ENCODE results near the gene AKAP6.

- TF ChIP-seq, protein P1, sequence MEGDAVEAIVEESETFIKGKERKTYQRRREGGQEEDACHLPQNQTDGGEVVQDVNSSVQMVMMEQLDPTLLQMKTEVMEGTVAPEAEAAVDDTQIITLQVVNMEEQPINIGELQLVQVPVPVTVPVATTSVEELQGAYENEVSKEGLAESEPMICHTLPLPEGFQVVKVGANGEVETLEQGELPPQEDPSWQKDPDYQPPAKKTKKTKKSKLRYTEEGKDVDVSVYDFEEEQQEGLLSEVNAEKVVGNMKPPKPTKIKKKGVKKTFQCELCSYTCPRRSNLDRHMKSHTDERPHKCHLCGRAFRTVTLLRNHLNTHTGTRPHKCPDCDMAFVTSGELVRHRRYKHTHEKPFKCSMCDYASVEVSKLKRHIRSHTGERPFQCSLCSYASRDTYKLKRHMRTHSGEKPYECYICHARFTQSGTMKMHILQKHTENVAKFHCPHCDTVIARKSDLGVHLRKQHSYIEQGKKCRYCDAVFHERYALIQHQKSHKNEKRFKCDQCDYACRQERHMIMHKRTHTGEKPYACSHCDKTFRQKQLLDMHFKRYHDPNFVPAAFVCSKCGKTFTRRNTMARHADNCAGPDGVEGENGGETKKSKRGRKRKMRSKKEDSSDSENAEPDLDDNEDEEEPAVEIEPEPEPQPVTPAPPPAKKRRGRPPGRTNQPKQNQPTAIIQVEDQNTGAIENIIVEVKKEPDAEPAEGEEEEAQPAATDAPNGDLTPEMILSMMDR (IDR thresholded peaks at IDR 0.05): no peak
- TF ChIP-seq EP300 (IDR thresholded peaks at IDR 0.05) (no peak), POLR2A (IDR thresholded peaks at IDR 0.05) (no peak), POLR2AphosphoS5 (IDR thresholded peaks at IDR 0.05) (no peak)
Observed at GRCh38 chr14:32702088-32702487, 373.0 kb downstream of the AKAP6 start.
